ENCODE measurements around the gene GSK3A. TPM values are rescaled to one million over a fixed set of nuclear protein-coding genes. Genes with fewer than 3 reads are reported as not detected.

The GSK3A gene
- total RNA-seq: 22.4 and 22.7 TPM in 2 replicates

DNA sequence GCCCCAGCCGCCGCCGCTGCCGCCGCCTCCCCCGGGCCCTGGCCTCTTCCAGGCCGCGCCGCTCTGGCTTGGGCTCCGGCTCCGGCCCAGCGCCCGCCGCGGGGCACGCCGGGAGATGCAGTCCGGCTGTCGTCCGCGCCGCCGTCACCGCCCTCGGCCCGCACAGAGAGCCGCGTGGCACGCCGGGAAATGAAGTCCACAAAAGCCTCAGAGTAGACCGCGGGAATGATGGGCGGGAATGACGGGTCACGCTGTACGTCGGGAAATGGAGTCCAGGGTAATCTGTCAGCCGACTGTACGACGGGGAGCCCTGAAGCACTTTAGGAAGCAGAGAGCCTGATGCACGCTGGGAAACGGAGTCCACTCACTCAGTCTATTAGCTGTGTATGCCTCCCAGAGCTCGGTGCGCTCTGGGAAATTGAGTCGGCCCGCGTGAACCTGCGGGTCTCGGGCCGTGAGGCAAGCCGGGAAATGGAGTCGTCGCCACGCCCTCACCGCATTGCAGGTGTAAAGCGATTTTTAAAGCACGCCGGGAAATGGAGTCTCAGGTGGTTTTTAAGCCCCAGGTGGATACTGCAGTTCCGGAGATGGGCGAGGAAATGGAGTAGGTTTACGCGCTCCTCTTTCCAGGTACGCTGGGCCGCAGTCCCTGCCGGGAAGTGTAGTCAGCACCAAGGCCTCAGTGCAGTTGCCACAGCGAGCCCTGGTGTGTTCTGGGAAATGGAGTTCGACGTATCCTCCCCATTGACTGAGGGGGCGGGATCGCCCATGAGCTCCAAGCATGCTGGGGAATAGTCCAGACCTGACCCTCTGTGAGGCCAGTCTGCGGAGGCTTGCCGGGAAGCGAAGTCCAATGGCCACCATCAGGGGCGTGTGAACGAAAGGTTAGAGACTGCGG is at the start of gene GSK3A:
Gene GSK3A, minus strand, starts transcription at position 91 of the 898 bp plus-strand sequence. CDS start 137 bp downstream, outside the sequence.

DNA sequence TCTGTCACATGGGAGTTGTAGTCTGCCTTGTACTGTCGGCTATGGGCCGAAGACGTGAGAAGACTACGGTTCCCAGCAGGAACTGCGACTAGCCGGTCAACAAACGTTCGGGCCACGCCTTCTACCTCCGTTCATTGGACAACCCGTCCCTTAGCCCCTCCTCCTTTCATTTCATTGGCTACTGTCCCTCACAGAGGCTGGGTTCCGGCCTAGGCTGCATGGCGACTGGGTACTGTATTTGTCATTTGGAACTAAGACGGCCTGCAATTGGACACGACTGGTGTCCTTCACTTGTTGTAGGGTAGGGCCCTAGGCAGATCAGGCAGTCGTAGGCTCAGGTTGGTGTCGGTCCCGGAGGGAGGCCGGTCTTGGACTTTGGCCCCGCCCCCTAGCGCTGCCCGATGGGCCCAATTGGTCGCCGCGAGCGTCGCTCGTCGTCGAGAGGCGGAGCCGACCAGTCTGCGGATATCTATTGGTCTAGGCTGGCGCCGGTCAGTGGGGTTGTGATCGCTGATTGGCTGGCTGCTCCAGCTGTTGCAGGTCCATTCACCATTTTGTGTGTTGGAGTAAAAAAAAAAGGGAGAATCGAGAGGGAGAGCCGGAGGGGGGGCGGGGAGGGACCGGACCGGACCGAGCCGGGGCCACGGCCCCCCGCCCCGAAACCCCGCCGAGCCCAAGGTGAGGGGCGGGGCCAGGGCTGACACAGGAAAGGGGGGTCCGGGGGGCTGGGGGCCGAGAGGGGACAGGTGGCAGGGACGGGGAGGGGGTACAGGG is 26.5 kb upstream of the GSK3A start, which contains the start of gene CIC:
Gene CIC, plus strand, starts transcription at position 549 of the 774 bp plus-strand sequence. CDS start 2,532 bp downstream, outside the sequence.

DNA sequence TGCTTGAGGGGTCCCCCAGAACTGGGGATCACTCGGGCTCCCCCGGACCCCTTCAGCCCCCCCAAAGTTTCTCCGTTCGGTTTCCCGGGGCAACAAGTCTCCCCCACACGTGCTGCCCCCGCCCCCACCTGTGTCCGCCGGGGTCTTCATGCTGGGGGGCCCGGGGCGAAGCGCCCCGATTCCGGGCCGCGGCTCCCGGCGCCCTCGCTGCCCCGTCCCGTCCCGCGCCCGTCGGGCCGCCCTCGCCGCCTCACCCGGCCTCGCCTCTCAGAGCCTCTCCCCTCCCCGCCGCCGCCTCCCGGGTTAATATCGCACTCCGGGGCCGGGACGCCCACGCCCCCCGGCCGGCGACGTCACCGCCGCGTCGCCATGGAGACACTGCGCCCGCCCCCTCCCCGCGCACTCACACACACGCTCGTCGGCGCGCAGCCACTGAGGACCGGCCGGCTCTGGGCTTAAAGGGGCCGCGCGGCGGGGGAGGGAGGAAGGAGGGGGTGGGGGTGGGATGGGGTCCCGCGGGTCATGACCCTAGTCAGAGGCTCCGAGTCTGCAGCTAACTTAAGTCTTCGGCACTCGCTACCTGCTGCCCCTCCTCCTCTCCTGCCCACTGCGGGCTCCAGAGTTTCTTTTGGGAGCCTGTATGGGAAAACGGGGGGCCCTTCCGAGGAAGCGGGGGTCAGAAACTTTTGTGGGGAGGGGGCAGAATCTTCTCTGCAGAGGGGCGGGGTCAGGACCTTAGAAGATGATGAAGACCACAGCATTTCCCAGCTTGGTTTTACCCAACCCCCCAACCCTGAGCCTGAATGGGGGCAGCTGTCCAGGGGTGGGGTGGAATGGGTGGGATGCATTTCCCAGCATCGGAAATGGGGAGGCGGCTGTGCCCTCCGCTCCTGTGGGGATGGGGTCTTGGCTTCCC is 12.7 kb upstream of the GSK3A start, which contains the start of gene ERF:
Gene ERF, minus strand, starts transcription at position 279 of the 916 bp plus-strand sequence. Its CDS starts 129 bp downstream, at position 150.

DNA sequence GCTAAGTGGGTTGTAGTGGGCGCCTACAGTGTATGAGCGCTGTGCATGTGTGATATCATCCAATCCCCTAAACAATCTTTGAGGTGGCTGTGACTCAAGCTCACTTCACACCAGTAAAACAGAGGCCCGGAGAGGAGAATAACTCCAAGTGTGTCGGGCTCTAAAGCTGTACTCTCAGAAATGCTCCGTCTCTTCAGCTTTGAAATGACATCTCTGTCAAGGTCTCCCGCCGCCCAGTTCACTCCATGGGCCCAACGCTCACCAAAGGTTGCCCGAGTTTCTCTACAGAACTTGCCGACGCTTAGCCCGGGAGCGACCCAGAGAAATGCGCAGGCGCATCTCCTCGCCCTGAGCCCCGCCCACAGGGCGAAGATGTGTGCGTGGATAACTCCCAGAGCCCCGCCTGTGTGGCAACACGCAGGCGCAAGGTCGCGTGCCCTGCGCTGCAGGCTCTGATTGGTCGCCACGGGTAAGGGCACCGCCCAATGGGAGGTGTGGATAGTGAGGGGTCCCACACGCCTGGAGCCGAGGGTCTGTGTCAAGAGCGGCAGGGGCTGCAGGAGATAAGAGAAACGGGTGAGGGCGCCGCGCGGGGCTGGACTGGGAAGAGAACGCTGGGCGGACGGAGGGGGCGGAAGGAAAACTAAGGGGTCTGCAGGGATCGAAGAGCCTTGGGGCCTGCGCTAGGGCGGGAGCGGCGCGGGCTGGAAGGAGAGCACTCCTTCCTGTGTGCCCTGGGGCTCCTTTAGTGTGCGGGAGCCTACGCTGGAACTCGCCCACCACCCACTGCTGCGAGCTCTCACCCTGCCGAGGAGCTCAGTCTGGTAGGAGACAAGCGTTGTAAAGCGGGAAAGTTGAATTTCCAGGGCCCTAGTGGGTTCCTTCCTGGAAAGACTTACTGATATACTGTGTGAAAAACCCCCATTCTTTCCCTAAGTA is 22.3 kb downstream of the GSK3A start, which contains the start of gene ZNF526:
Gene ZNF526, plus strand, starts transcription at position 501 of the 939 bp plus-strand sequence. CDS start 4,092 bp downstream, outside the sequence.

DNA sequence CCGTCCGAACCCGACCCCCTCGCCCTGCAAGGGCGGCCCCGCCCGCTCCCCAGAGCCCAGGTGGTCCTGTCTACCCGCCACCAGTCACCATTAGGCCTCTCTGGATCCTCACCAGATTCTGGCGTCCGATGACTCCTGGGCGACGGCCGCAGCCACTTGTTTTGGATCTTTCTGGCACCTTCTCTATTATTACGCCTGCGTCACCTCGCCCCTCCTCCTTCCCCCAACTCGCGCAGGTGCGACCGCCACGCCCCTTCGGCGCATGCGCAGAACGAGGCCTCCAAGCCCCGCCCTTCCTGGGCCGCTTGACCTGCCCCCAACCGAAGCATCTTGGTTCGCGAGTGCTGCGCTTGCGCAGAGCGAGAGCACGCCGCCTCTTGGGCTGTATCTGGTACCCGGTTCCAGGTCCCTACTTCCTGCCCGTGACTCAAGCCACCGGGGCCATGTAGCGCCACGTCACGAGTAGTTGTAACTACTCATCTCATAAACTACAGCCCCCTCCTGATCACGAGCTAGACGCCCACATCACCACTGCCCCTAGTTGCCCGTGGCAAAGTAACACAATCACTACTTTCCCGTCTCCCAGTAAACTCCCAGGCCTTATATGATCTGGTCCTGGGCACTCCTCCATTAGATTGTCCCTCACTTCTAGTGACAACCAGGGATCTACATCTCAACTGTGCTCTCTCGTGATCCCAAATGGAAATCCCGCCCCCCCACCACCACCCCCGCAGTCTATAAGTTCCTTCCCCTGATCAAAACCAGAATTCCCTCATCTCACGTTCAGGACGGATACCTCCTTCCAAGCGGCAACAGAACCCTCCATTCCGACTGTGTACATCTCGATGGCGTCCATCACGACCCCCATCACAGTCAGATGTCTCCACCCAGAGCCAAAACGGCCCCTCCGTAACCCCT is 24.6 kb downstream of the GSK3A start, which contains the start of gene DEDD2:
Gene DEDD2, minus strand, starts transcription at position 158 of the 918 bp plus-strand sequence. CDS start 670 bp downstream, outside the sequence.

Other genes starting within 250 kb of the GSK3A start
- gene ATP1A3, start 248.4 kb downstream of the GSK3A start, total RNA-seq: 0.04 TPM in 1 of 2 replicates, not detected in the other
- gene GRIK5, start 172.4 kb downstream of the GSK3A start, total RNA-seq: 0.04 and 0.16 TPM in 2 replicates
- 15.0 and 18.9 TPM in 2 replicates for gene ZNF574, start 166.4 kb downstream of the GSK3A start, total RNA-seq
- gene POU2F2, start 110.2 kb downstream of the GSK3A start, total RNA-seq: 12.5 and 25.6 TPM in 2 replicates
- 42.2 and 44.1 TPM in 2 replicates for gene DEDD2, start 24.9 kb downstream of the GSK3A start, total RNA-seq
- gene ZNF526, start 22.3 kb downstream of the GSK3A start, total RNA-seq: 4.8 and 6.3 TPM in 2 replicates
- 67.2 and 121 TPM in 2 replicates for gene ERF, start 12.5 kb upstream of the GSK3A start, total RNA-seq
- 47.4 and 52.2 TPM in 2 replicates for gene CIC, start 26.6 kb upstream of the GSK3A start, total RNA-seq
- gene PRR19, start 59.5 kb upstream of the GSK3A start, total RNA-seq: 0.80 and 2.1 TPM in 2 replicates
- gene PAFAH1B3, start 60.0 kb upstream of the GSK3A start, total RNA-seq: 64.2 and 85.3 TPM in 2 replicates
- not detected in 2 replicates for gene TMEM145, start 70.7 kb upstream of the GSK3A start, total RNA-seq
- gene MEGF8, start 83.0 kb upstream of the GSK3A start, total RNA-seq: 7.3 and 13.6 TPM in 2 replicates
- 1.7 and 4.1 TPM in 2 replicates for gene CNFN, start 147.7 kb upstream of the GSK3A start, total RNA-seq
- gene LIPE, start 184.8 kb upstream of the GSK3A start, total RNA-seq: 20.8 and 23.8 TPM in 2 replicates
- gene CXCL17, start 200.3 kb upstream of the GSK3A start, total RNA-seq: not detected in 2 replicates

Measured in hair follicular keratinocyte (primary cell).